ENCODE results near the gene STS. TPM values are rescaled to one million over a fixed set of nuclear protein-coding genes. Genes with fewer than 3 reads are reported as not detected.

The STS gene, protein sequence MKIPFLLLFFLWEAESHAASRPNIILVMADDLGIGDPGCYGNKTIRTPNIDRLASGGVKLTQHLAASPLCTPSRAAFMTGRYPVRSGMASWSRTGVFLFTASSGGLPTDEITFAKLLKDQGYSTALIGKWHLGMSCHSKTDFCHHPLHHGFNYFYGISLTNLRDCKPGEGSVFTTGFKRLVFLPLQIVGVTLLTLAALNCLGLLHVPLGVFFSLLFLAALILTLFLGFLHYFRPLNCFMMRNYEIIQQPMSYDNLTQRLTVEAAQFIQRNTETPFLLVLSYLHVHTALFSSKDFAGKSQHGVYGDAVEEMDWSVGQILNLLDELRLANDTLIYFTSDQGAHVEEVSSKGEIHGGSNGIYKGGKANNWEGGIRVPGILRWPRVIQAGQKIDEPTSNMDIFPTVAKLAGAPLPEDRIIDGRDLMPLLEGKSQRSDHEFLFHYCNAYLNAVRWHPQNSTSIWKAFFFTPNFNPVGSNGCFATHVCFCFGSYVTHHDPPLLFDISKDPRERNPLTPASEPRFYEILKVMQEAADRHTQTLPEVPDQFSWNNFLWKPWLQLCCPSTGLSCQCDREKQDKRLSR
- 5.0 and 6.8 TPM in 2 replicates for total RNA-seq

GRCh38 chrX:7147413-7147977 lies at the start of gene STS:
STS (plus strand) TSS chrX:7147712; CDS start chrX:7253200, 105,488 bp downstream.

GRCh38 chrX:7147978-7148854 lies 704 bp downstream of the STS start, which contains the start of gene PUDP:
PUDP (minus strand) TSS chrX:7148153; CDS start chrX:7148113, 40 bp downstream.

Other genes with a start within 250 kb of the STS start
- gene PUDP, start 441 bp downstream of the STS start, total RNA-seq: 7.1 and 8.0 TPM in 2 replicates

All from smooth muscle cell of the umbilical artery (primary cell).